Measurements from ENCODE around the gene CCDC170.

The CCDC170 gene

DNA sequence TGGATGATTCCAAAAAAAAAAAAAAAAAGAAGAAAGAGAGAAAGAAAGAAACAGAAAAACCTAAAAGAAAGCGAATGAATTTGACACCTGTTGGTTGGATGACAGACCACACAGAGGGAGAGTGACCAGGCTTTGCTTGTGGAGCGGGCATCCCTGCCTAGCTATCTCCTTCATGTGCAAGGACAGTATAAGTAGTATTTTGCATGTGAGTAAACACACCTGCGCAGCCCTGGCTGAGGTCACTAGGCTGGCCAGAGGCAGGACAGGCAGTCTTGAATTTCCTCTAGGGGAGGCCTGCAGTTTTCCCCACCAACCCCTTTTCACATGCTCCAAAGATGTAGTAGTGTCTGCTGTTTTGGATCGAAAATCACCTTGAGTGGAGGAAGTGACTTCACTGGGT is 126.4 kb downstream of the CCDC170 start:
- Histone ChIP-seq H3K4me3 (replicated peaks; ENCODE audit: insufficient read depth, low read length) (no peak overlapping the region), H3K27ac (replicated peaks) (no peak overlapping the region), H3K27me3 (ENCODE audit: insufficient read depth, poor library complexity, severe bottlenecking) (peaks cover 2% of the 10 kb centered on the region)
- DNase-seq (ENCODE audit: low read depth in 1 of 2, low spot score in 1 of 2): no peak
- TF ChIP-seq GABPA (IDR thresholded peaks at IDR 0.05; ENCODE audit: low read depth) (no peak), POLR2AphosphoS5 (IDR thresholded peaks at IDR 0.05; ENCODE audit: low read depth) (no peak)

DNA sequence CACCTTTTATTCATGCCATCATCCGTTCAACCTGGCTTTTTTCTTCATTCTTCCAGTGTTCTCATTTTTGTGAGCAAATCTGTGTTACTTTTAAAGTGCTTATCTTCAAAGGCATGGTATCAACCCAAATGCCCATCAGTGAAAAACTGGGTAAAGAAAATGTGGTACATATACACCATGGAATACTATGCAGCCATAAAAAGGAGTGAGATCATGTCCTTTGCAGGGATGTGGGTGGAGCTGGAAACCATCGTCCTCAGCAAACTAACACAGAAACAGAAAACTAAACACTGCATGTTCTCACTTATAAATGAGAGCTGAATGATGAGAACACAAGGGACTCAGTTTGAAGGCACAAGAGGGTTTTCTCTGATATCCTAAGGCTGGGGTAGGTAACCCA is 130.3 kb downstream of the CCDC170 start:
- DNase-seq (ENCODE audit: low read depth in 1 of 2, low spot score in 1 of 2): no peak
- H3K27ac ChIP-seq (replicated peaks): no peak overlapping the region
- H3K4me3 ChIP-seq (replicated peaks; ENCODE audit: insufficient read depth, low read length): no peak overlapping the region
- TF ChIP-seq, protein P1, sequence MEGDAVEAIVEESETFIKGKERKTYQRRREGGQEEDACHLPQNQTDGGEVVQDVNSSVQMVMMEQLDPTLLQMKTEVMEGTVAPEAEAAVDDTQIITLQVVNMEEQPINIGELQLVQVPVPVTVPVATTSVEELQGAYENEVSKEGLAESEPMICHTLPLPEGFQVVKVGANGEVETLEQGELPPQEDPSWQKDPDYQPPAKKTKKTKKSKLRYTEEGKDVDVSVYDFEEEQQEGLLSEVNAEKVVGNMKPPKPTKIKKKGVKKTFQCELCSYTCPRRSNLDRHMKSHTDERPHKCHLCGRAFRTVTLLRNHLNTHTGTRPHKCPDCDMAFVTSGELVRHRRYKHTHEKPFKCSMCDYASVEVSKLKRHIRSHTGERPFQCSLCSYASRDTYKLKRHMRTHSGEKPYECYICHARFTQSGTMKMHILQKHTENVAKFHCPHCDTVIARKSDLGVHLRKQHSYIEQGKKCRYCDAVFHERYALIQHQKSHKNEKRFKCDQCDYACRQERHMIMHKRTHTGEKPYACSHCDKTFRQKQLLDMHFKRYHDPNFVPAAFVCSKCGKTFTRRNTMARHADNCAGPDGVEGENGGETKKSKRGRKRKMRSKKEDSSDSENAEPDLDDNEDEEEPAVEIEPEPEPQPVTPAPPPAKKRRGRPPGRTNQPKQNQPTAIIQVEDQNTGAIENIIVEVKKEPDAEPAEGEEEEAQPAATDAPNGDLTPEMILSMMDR (IDR thresholded peaks at IDR 0.05; ENCODE audit: insufficient read depth, low read length): no peak
- TF ChIP-seq GABPA (IDR thresholded peaks at IDR 0.05; ENCODE audit: low read depth): no peak
- no peak for TF ChIP-seq POLR2AphosphoS5 (IDR thresholded peaks at IDR 0.05; ENCODE audit: low read depth)
- TF ChIP-seq, protein P2, sequence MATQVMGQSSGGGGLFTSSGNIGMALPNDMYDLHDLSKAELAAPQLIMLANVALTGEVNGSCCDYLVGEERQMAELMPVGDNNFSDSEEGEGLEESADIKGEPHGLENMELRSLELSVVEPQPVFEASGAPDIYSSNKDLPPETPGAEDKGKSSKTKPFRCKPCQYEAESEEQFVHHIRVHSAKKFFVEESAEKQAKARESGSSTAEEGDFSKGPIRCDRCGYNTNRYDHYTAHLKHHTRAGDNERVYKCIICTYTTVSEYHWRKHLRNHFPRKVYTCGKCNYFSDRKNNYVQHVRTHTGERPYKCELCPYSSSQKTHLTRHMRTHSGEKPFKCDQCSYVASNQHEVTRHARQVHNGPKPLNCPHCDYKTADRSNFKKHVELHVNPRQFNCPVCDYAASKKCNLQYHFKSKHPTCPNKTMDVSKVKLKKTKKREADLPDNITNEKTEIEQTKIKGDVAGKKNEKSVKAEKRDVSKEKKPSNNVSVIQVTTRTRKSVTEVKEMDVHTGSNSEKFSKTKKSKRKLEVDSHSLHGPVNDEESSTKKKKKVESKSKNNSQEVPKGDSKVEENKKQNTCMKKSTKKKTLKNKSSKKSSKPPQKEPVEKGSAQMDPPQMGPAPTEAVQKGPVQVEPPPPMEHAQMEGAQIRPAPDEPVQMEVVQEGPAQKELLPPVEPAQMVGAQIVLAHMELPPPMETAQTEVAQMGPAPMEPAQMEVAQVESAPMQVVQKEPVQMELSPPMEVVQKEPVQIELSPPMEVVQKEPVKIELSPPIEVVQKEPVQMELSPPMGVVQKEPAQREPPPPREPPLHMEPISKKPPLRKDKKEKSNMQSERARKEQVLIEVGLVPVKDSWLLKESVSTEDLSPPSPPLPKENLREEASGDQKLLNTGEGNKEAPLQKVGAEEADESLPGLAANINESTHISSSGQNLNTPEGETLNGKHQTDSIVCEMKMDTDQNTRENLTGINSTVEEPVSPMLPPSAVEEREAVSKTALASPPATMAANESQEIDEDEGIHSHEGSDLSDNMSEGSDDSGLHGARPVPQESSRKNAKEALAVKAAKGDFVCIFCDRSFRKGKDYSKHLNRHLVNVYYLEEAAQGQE (IDR thresholded peaks at IDR 0.05; ENCODE audit: insufficient replicate concordance, low read depth): no peak
- no peak for TF ChIP-seq SPI1 (IDR thresholded peaks at IDR 0.05; ENCODE audit: borderline replicate concordance, low read depth)
- H3K27me3 ChIP-seq (ENCODE audit: insufficient read depth, poor library complexity, severe bottlenecking): no peaks in the 10 kb centered on the region

DNA sequence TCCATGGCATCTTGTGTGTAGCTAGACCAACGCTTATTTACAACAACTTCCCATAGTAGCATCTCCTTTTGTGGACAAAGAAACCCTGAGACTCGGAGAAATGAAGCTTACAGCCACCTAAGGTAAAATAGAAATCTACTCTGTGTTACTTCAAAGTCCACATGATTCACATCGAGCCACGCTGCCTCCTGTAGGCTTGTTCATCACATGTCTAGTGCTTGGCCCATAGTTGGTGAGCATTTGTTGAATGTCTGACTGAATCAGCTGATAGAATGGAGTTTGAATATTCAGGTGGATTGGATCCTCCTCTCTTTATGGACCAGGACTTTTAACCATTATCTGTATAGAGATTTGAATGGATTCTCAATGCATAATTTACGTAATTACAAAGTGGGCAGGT is 130.7 kb downstream of the CCDC170 start:
- no peaks in the 10 kb centered on the region for H3K27me3 ChIP-seq (ENCODE audit: insufficient read depth, poor library complexity, severe bottlenecking)
- H3K27ac ChIP-seq (replicated peaks): no peak overlapping the region
- TF ChIP-seq SPI1 (IDR thresholded peaks at IDR 0.05; ENCODE audit: borderline replicate concordance, low read depth) (no peak), GABPA (IDR thresholded peaks at IDR 0.05; ENCODE audit: low read depth) (no peak), POLR2AphosphoS5 (IDR thresholded peaks at IDR 0.05; ENCODE audit: low read depth) (no peak)
- TF ChIP-seq, protein P1 (IDR thresholded peaks at IDR 0.05; ENCODE audit: insufficient read depth, low read length): no peak
- TF ChIP-seq, protein P2 (IDR thresholded peaks at IDR 0.05; ENCODE audit: insufficient replicate concordance, low read depth): no peak
- DNase-seq (ENCODE audit: low read depth in 1 of 2, low spot score in 1 of 2): no peak
- H3K4me3 ChIP-seq (replicated peaks; ENCODE audit: insufficient read depth, low read length): no peak overlapping the region

DNA sequence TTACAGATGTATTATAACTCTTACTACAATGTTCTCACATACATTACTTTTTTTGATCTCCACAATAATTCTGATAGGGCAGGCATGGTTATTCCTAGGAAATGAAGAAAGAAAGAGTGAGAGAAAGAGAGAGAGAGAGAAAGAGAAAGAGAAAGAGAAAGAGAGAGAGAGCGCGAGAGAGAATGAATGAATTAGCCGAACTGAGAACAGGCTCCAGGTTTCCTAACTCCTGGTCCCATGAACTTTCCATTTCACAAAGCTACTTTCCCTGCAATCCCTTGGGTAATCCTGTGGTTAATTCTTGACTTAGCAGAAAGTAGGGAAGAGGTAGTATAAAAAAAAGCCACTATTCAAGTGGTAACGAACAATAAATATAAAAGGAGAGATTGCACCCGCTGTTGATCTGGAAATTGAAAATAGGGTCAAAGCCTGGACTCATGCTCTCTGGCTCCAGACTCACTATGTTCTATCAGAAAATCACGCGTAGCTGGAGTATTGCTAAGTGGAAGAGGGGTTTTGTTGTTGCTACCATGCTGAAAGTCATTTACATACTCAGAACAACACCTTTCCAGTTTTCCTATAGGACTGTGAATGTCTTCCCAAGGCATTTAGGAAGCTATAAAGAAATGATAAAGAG is 131.2 kb downstream of the CCDC170 start:
- Histone ChIP-seq H3K27ac (replicated peaks) (no peak overlapping the region), H3K4me3 (replicated peaks; ENCODE audit: insufficient read depth, low read length) (no peak overlapping the region), H3K27me3 (ENCODE audit: insufficient read depth, poor library complexity, severe bottlenecking) (no peaks in the 10 kb centered on the region)
- DNase-seq (ENCODE audit: low read depth in 1 of 2, low spot score in 1 of 2): no peak
- TF ChIP-seq, protein P2 (IDR thresholded peaks at IDR 0.05; ENCODE audit: insufficient replicate concordance, low read depth): no peak
- no peak for TF ChIP-seq GABPA (IDR thresholded peaks at IDR 0.05; ENCODE audit: low read depth)

Data from HL-60 (cell line).